Measurements from ENCODE around the gene GALNT11.

GALNT11 gene

GRCh38 chr7:152120210-152120609 is 94.7 kb downstream of the GALNT11 start:
- Histone ChIP-seq H3K9ac (ENCODE audit: low read length) (no peak overlapping the region), H4K91ac (ENCODE audit: low read depth, low read length) (no peak overlapping the region), H3K27me3 (ENCODE audit: insufficient read depth, low read length) (no peaks in the 10 kb centered on the region), H3K23ac (ENCODE audit: low read length) (no peak overlapping the region), H3K4ac (ENCODE audit: low read depth, low read length) (no peak overlapping the region), H3K4me1 (ENCODE audit: control insufficient read depth in 1 of 2, insufficient read depth in 2 of 2, low read length in 2 of 2) (no peaks in the 10 kb centered on the region), H2AFZ (ENCODE audit: insufficient read depth, low read length, poor library complexity) (no peak overlapping the region), H3K36me3 (ENCODE audit: control insufficient read depth in 1 of 2, insufficient read depth in 2 of 2, low read length in 2 of 2) (peaks cover 30 to 53% of the 10 kb centered on the region in 2 experiments), H3K18ac (ENCODE audit: low read length) (no peak overlapping the region), H3K14ac (ENCODE audit: low read length) (no peak overlapping the region), H2BK120ac (ENCODE audit: insufficient read depth, low read length, poor library complexity) (no peak overlapping the region), H3K9me3 (ENCODE audit: insufficient read depth, low read depth, low read length) (peaks cover 2% of the 10 kb centered on the region), H2AK5ac (ENCODE audit: low read length) (no peak overlapping the region), H3K4me3 (ENCODE audit: low read depth, low read length) (no peak overlapping the region), H3K79me1 (ENCODE audit: low read length) (no peaks in the 10 kb centered on the region), H3K79me2 (ENCODE audit: control insufficient read depth, insufficient read depth, low read length, poor library complexity) (no peaks in the 10 kb centered on the region), H2BK12ac (ENCODE audit: low read length) (no peak overlapping the region), H3K27ac (ENCODE audit: low read depth, low read length) (no peak overlapping the region), H2BK5ac (ENCODE audit: low read depth, low read length, poor library complexity) (no peak overlapping the region), H4K8ac (ENCODE audit: low read depth, low read length) (no peak overlapping the region), H3K4me2 (ENCODE audit: low read length) (no peak overlapping the region), H4K12ac (ENCODE audit: low read depth, low read length) (no peak overlapping the region)
- WGBS (ENCODE audit: extremely low coverage, insufficient coverage, insufficient read length): no CpG with 5 or more reads among the region's 6 CpGs
- no peak for DNase-seq

- H3K4ac ChIP-seq (ENCODE audit: low read depth, low read length): no peak overlapping the region
- H2BK12ac ChIP-seq (ENCODE audit: low read length): no peak overlapping the region
- H4K91ac ChIP-seq (ENCODE audit: low read depth, low read length): no peak overlapping the region
- H3K23ac ChIP-seq (ENCODE audit: low read length): no peak overlapping the region
- H3K79me1 ChIP-seq (ENCODE audit: low read length): no peaks in the 10 kb centered on the region
- H3K27ac ChIP-seq (ENCODE audit: low read depth, low read length): no peak overlapping the region
- no peak overlapping the region for H2AK5ac ChIP-seq (ENCODE audit: low read length)
- H3K4me2 ChIP-seq (ENCODE audit: low read length): no peak overlapping the region
- no peaks in the 10 kb centered on the region for H3K79me2 ChIP-seq (ENCODE audit: control insufficient read depth, insufficient read depth, low read length, poor library complexity)
- H2AFZ ChIP-seq (ENCODE audit: insufficient read depth, low read length, poor library complexity): no peak overlapping the region
- H3K4me1 ChIP-seq (ENCODE audit: control insufficient read depth in 1 of 2, insufficient read depth in 2 of 2, low read length in 2 of 2): no peaks in the 10 kb centered on the region
- no peak overlapping the region for H2BK5ac ChIP-seq (ENCODE audit: low read depth, low read length, poor library complexity)
- peaks cover 2% of the 10 kb centered on the region for H3K9me3 ChIP-seq (ENCODE audit: insufficient read depth, low read depth, low read length)
- peaks cover 30 to 53% of the 10 kb centered on the region in 2 experiments for H3K36me3 ChIP-seq (ENCODE audit: control insufficient read depth in 1 of 2, insufficient read depth in 2 of 2, low read length in 2 of 2)
- no peak overlapping the region for H3K14ac ChIP-seq (ENCODE audit: low read length)
- no peak overlapping the region for H3K18ac ChIP-seq (ENCODE audit: low read length)
- no peaks in the 10 kb centered on the region for H3K27me3 ChIP-seq (ENCODE audit: insufficient read depth, low read length)
- no peak overlapping the region for H3K4me3 ChIP-seq (ENCODE audit: low read depth, low read length)
- no peak overlapping the region for H4K8ac ChIP-seq (ENCODE audit: low read depth, low read length)
- no peak overlapping the region for H3K9ac ChIP-seq (ENCODE audit: low read length)
- DNase-seq: no peak
- no peak overlapping the region for H2BK120ac ChIP-seq (ENCODE audit: insufficient read depth, low read length, poor library complexity)
- H4K12ac ChIP-seq (ENCODE audit: low read depth, low read length): no peak overlapping the region
- WGBS (ENCODE audit: extremely low coverage, insufficient coverage, insufficient read length): no CpG with 5 or more reads among the region's 7 CpGs
Observed at GRCh38 chr7:152120776-152121175, 95.3 kb downstream of the GALNT11 start.

GRCh38 chr7:152121432-152121831 is 96.0 kb downstream of the GALNT11 start:
- no peak overlapping the region for H3K23ac ChIP-seq (ENCODE audit: low read length)
- H4K8ac ChIP-seq (ENCODE audit: low read depth, low read length): no peak overlapping the region
- H3K9me3 ChIP-seq (ENCODE audit: insufficient read depth, low read depth, low read length): peaks cover 2% of the 10 kb centered on the region
- no peaks in the 10 kb centered on the region for H3K4me1 ChIP-seq (ENCODE audit: control insufficient read depth in 1 of 2, insufficient read depth in 2 of 2, low read length in 2 of 2)
- H3K18ac ChIP-seq (ENCODE audit: low read length): no peak overlapping the region
- no peak overlapping the region for H4K91ac ChIP-seq (ENCODE audit: low read depth, low read length)
- H3K14ac ChIP-seq (ENCODE audit: low read length): no peak overlapping the region
- no peak overlapping the region for H3K4ac ChIP-seq (ENCODE audit: low read depth, low read length)
- no peak overlapping the region for H3K27ac ChIP-seq (ENCODE audit: low read depth, low read length)
- no peaks in the 10 kb centered on the region for H3K79me1 ChIP-seq (ENCODE audit: low read length)
- H2BK5ac ChIP-seq (ENCODE audit: low read depth, low read length, poor library complexity): no peak overlapping the region
- no peak overlapping the region for H3K4me3 ChIP-seq (ENCODE audit: low read depth, low read length)
- H3K36me3 ChIP-seq (ENCODE audit: control insufficient read depth in 1 of 2, insufficient read depth in 2 of 2, low read length in 2 of 2): peaks cover 27 to 50% of the 10 kb centered on the region in 2 experiments
- H3K79me2 ChIP-seq (ENCODE audit: control insufficient read depth, insufficient read depth, low read length, poor library complexity): no peaks in the 10 kb centered on the region
- WGBS (ENCODE audit: extremely low coverage, insufficient coverage, insufficient read length): no CpG with 5 or more reads among the region's 9 CpGs
- no peak overlapping the region for H2BK12ac ChIP-seq (ENCODE audit: low read length)
- H2AFZ ChIP-seq (ENCODE audit: insufficient read depth, low read length, poor library complexity): no peak overlapping the region
- H4K12ac ChIP-seq (ENCODE audit: low read depth, low read length): no peak overlapping the region
- no peak overlapping the region for H2AK5ac ChIP-seq (ENCODE audit: low read length)
- no peaks in the 10 kb centered on the region for H3K27me3 ChIP-seq (ENCODE audit: insufficient read depth, low read length)
- DNase-seq: no peak
- no peak overlapping the region for H2BK120ac ChIP-seq (ENCODE audit: insufficient read depth, low read length, poor library complexity)
- H3K4me2 ChIP-seq (ENCODE audit: low read length): no peak overlapping the region
- no peak overlapping the region for H3K9ac ChIP-seq (ENCODE audit: low read length)

GRCh38 chr7:152122540-152122939 is 97.1 kb downstream of the GALNT11 start:
- Histone ChIP-seq H3K18ac (ENCODE audit: low read length) (no peak overlapping the region), H3K9ac (ENCODE audit: low read length) (no peak overlapping the region), H2AK5ac (ENCODE audit: low read length) (no peak overlapping the region), H4K91ac (ENCODE audit: low read depth, low read length) (no peak overlapping the region), H3K79me2 (ENCODE audit: control insufficient read depth, insufficient read depth, low read length, poor library complexity) (no peaks in the 10 kb centered on the region), H2BK120ac (ENCODE audit: insufficient read depth, low read length, poor library complexity) (no peak overlapping the region), H3K36me3 (ENCODE audit: control insufficient read depth in 1 of 2, insufficient read depth in 2 of 2, low read length in 2 of 2) (peaks cover 31 to 53% of the 10 kb centered on the region in 2 experiments), H3K4me3 (ENCODE audit: low read depth, low read length) (no peak overlapping the region), H2AFZ (ENCODE audit: insufficient read depth, low read length, poor library complexity) (no peak overlapping the region), H4K8ac (ENCODE audit: low read depth, low read length) (no peak overlapping the region), H3K4me1 (ENCODE audit: control insufficient read depth in 1 of 2, insufficient read depth in 2 of 2, low read length in 2 of 2) (no peaks in the 10 kb centered on the region), H4K12ac (ENCODE audit: low read depth, low read length) (no peak overlapping the region), H3K4ac (ENCODE audit: low read depth, low read length) (no peak overlapping the region), H2BK5ac (ENCODE audit: low read depth, low read length, poor library complexity) (no peak overlapping the region), H3K4me2 (ENCODE audit: low read length) (no peak overlapping the region), H2BK12ac (ENCODE audit: low read length) (no peak overlapping the region), H3K79me1 (ENCODE audit: low read length) (no peaks in the 10 kb centered on the region), H3K27me3 (ENCODE audit: insufficient read depth, low read length) (no peaks in the 10 kb centered on the region), H3K27ac (ENCODE audit: low read depth, low read length) (no peak overlapping the region), H3K14ac (ENCODE audit: low read length) (no peak overlapping the region), H3K9me3 (ENCODE audit: insufficient read depth, low read depth, low read length) (peaks cover 8% of the 10 kb centered on the region), H3K23ac (ENCODE audit: low read length) (no peak overlapping the region)
- DNase-seq: no peak
- WGBS (ENCODE audit: extremely low coverage, insufficient coverage, insufficient read length): no CpG with 5 or more reads among the region's 1 CpG
